Measurements from ENCODE around the gene COPS2. TPM values are rescaled to one million over a fixed set of nuclear protein-coding genes. Genes with fewer than 3 reads are reported as not detected.
A peak's percentile ranks its signal among the peaks of the same experiment; 100 is the strongest.

Gene COPS2
- total RNA-seq, 5 donors from 2014 or later (not counting 1 experiment from before 2014, with no cell fraction given), result 41.3 to 104 (median 45.6) TPM

- CTCF ChIA-PET, result no interaction called here
- ATAC-seq (replicated peaks in 1 of 4), result no peak
- no peaks in the 10 kb centered on the region for H3K27me3 Mint-ChIP-seq
- no peaks in the 10 kb centered on the region for H3K4me1 Mint-ChIP-seq
- no peak overlapping the region for H3K27ac Mint-ChIP-seq
- no peak for DNase-seq
- Histone ChIP-seq H3K27ac (ENCODE audit: low read length) (no peak overlapping the region), H3K4me3 (ENCODE audit: control insufficient read depth in 1 of 2, extremely low read depth in 1 of 2, low read length in 1 of 2) (no peak overlapping the region), H3K27me3 (replicated peaks in 1 of 2; ENCODE audit: control insufficient read depth in 2 of 2, extremely low read depth in 1 of 2, insufficient read depth in 2 of 2, low read length in 1 of 2) (no peaks in the 10 kb centered on the region), H3K36me3 (ENCODE audit: control insufficient read depth in 2 of 2, extremely low read depth in 1 of 2, insufficient read depth in 1 of 2, low read length in 1 of 2) (peaks cover 0 to 20% of the 10 kb centered on the region in 2 donors), H3K4me1 (ENCODE audit: control insufficient read depth in 1 of 2, extremely low read depth in 1 of 2, insufficient read depth in 2 of 2, low read length in 2 of 2) (no peaks in the 10 kb centered on the region), H3K9me3 (no peaks in the 10 kb centered on the region)
- WGBS (ENCODE audit: insufficient coverage), result no CpG with 5 or more reads among the region's 2 CpGs
- POLR2A ChIA-PET, result no interaction called here
- peaks cover 16% of the 10 kb centered on the region for H3K36me3 Mint-ChIP-seq
- H3K9me3 Mint-ChIP-seq, result no peaks in the 10 kb centered on the region
- H3K4me3 Mint-ChIP-seq, result no peak overlapping the region
These were observed 31.0 kb downstream of the COPS2 start for GRCh38 chr15:49124371-49124770.

GRCh38 chr15:49122541-49123062 is 32.8 kb downstream of the COPS2 start:
- no peak overlapping the region for H3K27ac Mint-ChIP-seq
- H3K9me3 Mint-ChIP-seq, result no peaks in the 10 kb centered on the region
- CTCF ChIA-PET, result interaction anchor here in 1 of 2 donors (1.0 kb wide), 1 partner anchor 23 kb away, joined by 3 read pairs; no protein-coding TSS in a partner anchor
- POLR2A ChIA-PET, result interaction anchor here in 1 of 2 donors (0.6 to 1.0 kb wide), 2 partner anchors 29 to 33 kb away, joined by 3 to 4 read pairs; partner anchors contain the start of gene COPS2
- no peaks in the 10 kb centered on the region for H3K27me3 ChIP-seq (replicated peaks in 1 of 2; ENCODE audit: control insufficient read depth in 2 of 2, extremely low read depth in 1 of 2, insufficient read depth in 2 of 2, low read length in 1 of 2)
- no peaks in the 10 kb centered on the region for H3K9me3 ChIP-seq
- peaks cover 0 to 10% of the 10 kb centered on the region in 2 donors for H3K36me3 ChIP-seq (ENCODE audit: control insufficient read depth in 2 of 2, extremely low read depth in 1 of 2, insufficient read depth in 1 of 2, low read length in 1 of 2)
- no peak overlapping the region for H3K27ac ChIP-seq (ENCODE audit: low read length)
- no peaks in the 10 kb centered on the region for H3K27me3 Mint-ChIP-seq
- no peak overlapping the region for H3K4me3 Mint-ChIP-seq
- DNase-seq (no peak), ATAC-seq (replicated peaks in 1 of 4) (no peak)
- H3K4me3 ChIP-seq (ENCODE audit: control insufficient read depth in 1 of 2, extremely low read depth in 1 of 2, low read length in 1 of 2), result no peak overlapping the region
- whole genome bisulfite sequencing (ENCODE audit: insufficient coverage), result no CpG with 5 or more reads among the region's 1 CpG
- H3K36me3 Mint-ChIP-seq, result peaks cover 8% of the 10 kb centered on the region
- H3K4me1 ChIP-seq (ENCODE audit: control insufficient read depth in 1 of 2, extremely low read depth in 1 of 2, insufficient read depth in 2 of 2, low read length in 2 of 2), result no peaks in the 10 kb centered on the region
- H3K4me1 Mint-ChIP-seq, result no peaks in the 10 kb centered on the region

GRCh38 chr15:49121901-49122300 is 33.5 kb downstream of the COPS2 start:
- Mint-ChIP-seq H3K27me3 (no peaks in the 10 kb centered on the region), H3K36me3 (peaks cover 8% of the 10 kb centered on the region), H3K27ac (no peak overlapping the region), H3K4me1 (no peaks in the 10 kb centered on the region), H3K9me3 (no peaks in the 10 kb centered on the region), H3K4me3 (no peak overlapping the region)
- Histone ChIP-seq H3K27me3 (replicated peaks in 1 of 2; ENCODE audit: control insufficient read depth in 2 of 2, extremely low read depth in 1 of 2, insufficient read depth in 2 of 2, low read length in 1 of 2) (no peaks in the 10 kb centered on the region), H3K36me3 (ENCODE audit: control insufficient read depth in 2 of 2, extremely low read depth in 1 of 2, insufficient read depth in 1 of 2, low read length in 1 of 2) (peaks cover 0 to 4% of the 10 kb centered on the region in 2 donors), H3K4me1 (ENCODE audit: control insufficient read depth in 1 of 2, extremely low read depth in 1 of 2, insufficient read depth in 2 of 2, low read length in 2 of 2) (no peaks in the 10 kb centered on the region), H3K4me3 (ENCODE audit: control insufficient read depth in 1 of 2, extremely low read depth in 1 of 2, low read length in 1 of 2) (no peak overlapping the region), H3K9me3 (no peaks in the 10 kb centered on the region), H3K27ac (ENCODE audit: low read length) (no peak overlapping the region)
- DNase-seq (no peak), ATAC-seq (replicated peaks in 1 of 4) (no peak)
- WGBS (ENCODE audit: insufficient coverage), result no CpG with 5 or more reads among the region's 1 CpG
- POLR2A ChIA-PET, result no interaction called here
- CTCF ChIA-PET, result interaction anchor here in 1 of 2 donors (1.0 kb wide), 1 partner anchor 24 kb away, joined by 3 read pairs; no protein-coding TSS in a partner anchor

GRCh38 chr15:49120832-49121231 is 34.6 kb downstream of the COPS2 start:
- H3K36me3 Mint-ChIP-seq, result peaks cover 18% of the 10 kb centered on the region
- 95% methylated on average over 2 of the region's 4 CpGs for WGBS (ENCODE audit: insufficient coverage)
- ATAC-seq (replicated peaks in 1 of 4) (no peak), DNase-seq (no peak)
- ChIA-PET CTCF (interaction anchor here (0.5 to 0.7 kb wide), 2 partner anchors 25 kb away, joined by 3 read pairs; no protein-coding TSS in a partner anchor), POLR2A (no interaction called here)
- Histone ChIP-seq H3K4me3 (ENCODE audit: control insufficient read depth in 1 of 2, extremely low read depth in 1 of 2, low read length in 1 of 2) (no peak overlapping the region), H3K4me1 (ENCODE audit: control insufficient read depth in 1 of 2, extremely low read depth in 1 of 2, insufficient read depth in 2 of 2, low read length in 2 of 2) (no peaks in the 10 kb centered on the region), H3K36me3 (ENCODE audit: control insufficient read depth in 2 of 2, extremely low read depth in 1 of 2, insufficient read depth in 1 of 2, low read length in 1 of 2) (no peaks in the 10 kb centered on the region), H3K27ac (ENCODE audit: low read length) (no peak overlapping the region), H3K9me3 (no peaks in the 10 kb centered on the region), H3K27me3 (replicated peaks in 1 of 2; ENCODE audit: control insufficient read depth in 2 of 2, extremely low read depth in 1 of 2, insufficient read depth in 2 of 2, low read length in 1 of 2) (no peaks in the 10 kb centered on the region)
- H3K4me1 Mint-ChIP-seq, result no peaks in the 10 kb centered on the region
- no peaks in the 10 kb centered on the region for H3K9me3 Mint-ChIP-seq
- H3K27ac Mint-ChIP-seq, result peak overlapping the region in 1 of 2 donors; percentile 2
- H3K4me3 Mint-ChIP-seq, result no peak overlapping the region
- no peaks in the 10 kb centered on the region for H3K27me3 Mint-ChIP-seq

- no peak overlapping the region for H3K27ac ChIP-seq (ENCODE audit: low read length)
- DNase-seq, result no peak
- no peaks in the 10 kb centered on the region for H3K9me3 ChIP-seq
- ChIA-PET POLR2A (no interaction called here), CTCF (no interaction called here)
- Mint-ChIP-seq H3K27ac (no peak overlapping the region), H3K4me3 (no peak overlapping the region), H3K4me1 (peaks cover 0 to 3% (median 0%) of the 10 kb centered on the region in 3 donors), H3K36me3 (peaks cover 56% of the 10 kb centered on the region), H3K27me3 (no peaks in the 10 kb centered on the region), H3K9me3 (peaks cover 8 to 16% (median 13%) of the 10 kb centered on the region in 3 donors)
- no peak overlapping the region for H3K4me3 ChIP-seq (ENCODE audit: control insufficient read depth in 1 of 2, extremely low read depth in 1 of 2, low read length in 1 of 2)
- no peaks in the 10 kb centered on the region for H3K27me3 ChIP-seq (replicated peaks in 1 of 2; ENCODE audit: control insufficient read depth in 2 of 2, extremely low read depth in 1 of 2, insufficient read depth in 2 of 2, low read length in 1 of 2)
- no peak for ATAC-seq (replicated peaks in 1 of 4)
- H3K36me3 ChIP-seq (ENCODE audit: control insufficient read depth in 2 of 2, extremely low read depth in 1 of 2, insufficient read depth in 1 of 2, low read length in 1 of 2), result peaks cover 0 to 13% of the 10 kb centered on the region in 2 donors
- H3K4me1 ChIP-seq (ENCODE audit: control insufficient read depth in 1 of 2, extremely low read depth in 1 of 2, insufficient read depth in 2 of 2, low read length in 2 of 2), result no peaks in the 10 kb centered on the region
- no CpG with 5 or more reads among the region's 4 CpGs for WGBS (ENCODE audit: insufficient coverage)
These were observed 39.1 kb downstream of the COPS2 start for GRCh38 chr15:49116108-49116857.

GRCh38 chr15:49115062-49115461 is 40.3 kb downstream of the COPS2 start:
- Histone ChIP-seq H3K4me3 (ENCODE audit: control insufficient read depth in 1 of 2, extremely low read depth in 1 of 2, low read length in 1 of 2) (no peak overlapping the region), H3K4me1 (ENCODE audit: control insufficient read depth in 1 of 2, extremely low read depth in 1 of 2, insufficient read depth in 2 of 2, low read length in 2 of 2) (no peaks in the 10 kb centered on the region), H3K27me3 (replicated peaks in 1 of 2; ENCODE audit: control insufficient read depth in 2 of 2, extremely low read depth in 1 of 2, insufficient read depth in 2 of 2, low read length in 1 of 2) (no peaks in the 10 kb centered on the region), H3K9me3 (no peaks in the 10 kb centered on the region), H3K27ac (ENCODE audit: low read length) (no peak overlapping the region), H3K36me3 (ENCODE audit: control insufficient read depth in 2 of 2, extremely low read depth in 1 of 2, insufficient read depth in 1 of 2, low read length in 1 of 2) (peaks cover 0 to 14% of the 10 kb centered on the region in 2 donors)
- no peak overlapping the region for H3K27ac Mint-ChIP-seq
- H3K9me3 Mint-ChIP-seq, result peaks cover 8 to 18% (median 14%) of the 10 kb centered on the region in 3 donors
- H3K4me3 Mint-ChIP-seq, result no peak overlapping the region
- CTCF ChIA-PET, result no interaction called here
- whole genome bisulfite sequencing (ENCODE audit: insufficient coverage), result no CpG with 5 or more reads among the region's 2 CpGs
- H3K36me3 Mint-ChIP-seq, result peaks cover 63% of the 10 kb centered on the region
- peaks cover 0 to 3% (median 0%) of the 10 kb centered on the region in 3 donors for H3K4me1 Mint-ChIP-seq
- no peaks in the 10 kb centered on the region for H3K27me3 Mint-ChIP-seq
- ATAC-seq (replicated peaks in 1 of 4) (no peak), DNase-seq (no peak)
- POLR2A ChIA-PET, result interaction anchor here in 1 of 2 donors (0.7 kb wide), 1 partner anchor 27 kb away, joined by 3 read pairs; no protein-coding TSS in a partner anchor

Measured in T-cell (primary cell).